ENCODE measurements around the gene DLG2. TPM values are rescaled to one million over a fixed set of nuclear protein-coding genes. Genes with fewer than 3 reads are reported as not detected.

Gene DLG2
- total RNA-seq, 4 donors from 2014 or later: 6.5 to 14.6 (median 7.2) TPM

GRCh38 chr11:84430661-84431060 is 1196.5 kb downstream of the DLG2 start:
- WGBS, 2 donors: 83 to 89% methylated on average over 2 of the region's 2 CpGs
- H3K9me3 ChIP-seq: no peaks in the 10 kb centered on the region
- TF ChIP-seq, protein P1, sequence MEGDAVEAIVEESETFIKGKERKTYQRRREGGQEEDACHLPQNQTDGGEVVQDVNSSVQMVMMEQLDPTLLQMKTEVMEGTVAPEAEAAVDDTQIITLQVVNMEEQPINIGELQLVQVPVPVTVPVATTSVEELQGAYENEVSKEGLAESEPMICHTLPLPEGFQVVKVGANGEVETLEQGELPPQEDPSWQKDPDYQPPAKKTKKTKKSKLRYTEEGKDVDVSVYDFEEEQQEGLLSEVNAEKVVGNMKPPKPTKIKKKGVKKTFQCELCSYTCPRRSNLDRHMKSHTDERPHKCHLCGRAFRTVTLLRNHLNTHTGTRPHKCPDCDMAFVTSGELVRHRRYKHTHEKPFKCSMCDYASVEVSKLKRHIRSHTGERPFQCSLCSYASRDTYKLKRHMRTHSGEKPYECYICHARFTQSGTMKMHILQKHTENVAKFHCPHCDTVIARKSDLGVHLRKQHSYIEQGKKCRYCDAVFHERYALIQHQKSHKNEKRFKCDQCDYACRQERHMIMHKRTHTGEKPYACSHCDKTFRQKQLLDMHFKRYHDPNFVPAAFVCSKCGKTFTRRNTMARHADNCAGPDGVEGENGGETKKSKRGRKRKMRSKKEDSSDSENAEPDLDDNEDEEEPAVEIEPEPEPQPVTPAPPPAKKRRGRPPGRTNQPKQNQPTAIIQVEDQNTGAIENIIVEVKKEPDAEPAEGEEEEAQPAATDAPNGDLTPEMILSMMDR (IDR thresholded peaks at IDR 0.05): no peak
- TF ChIP-seq EP300 (IDR thresholded peaks at IDR 0.05) (no peak), POLR2A (IDR thresholded peaks at IDR 0.05) (no peak)
- H3K27me3 ChIP-seq: no peaks in the 10 kb centered on the region
- no peak overlapping the region for H3K4me3 ChIP-seq
- H3K36me3 ChIP-seq: no peaks in the 10 kb centered on the region
- H3K4me1 ChIP-seq: no peaks in the 10 kb centered on the region
- no peak for DNase-seq (ENCODE audit: low spot score in 2 of 2)
- H3K27ac ChIP-seq: no peak overlapping the region

DNA sequence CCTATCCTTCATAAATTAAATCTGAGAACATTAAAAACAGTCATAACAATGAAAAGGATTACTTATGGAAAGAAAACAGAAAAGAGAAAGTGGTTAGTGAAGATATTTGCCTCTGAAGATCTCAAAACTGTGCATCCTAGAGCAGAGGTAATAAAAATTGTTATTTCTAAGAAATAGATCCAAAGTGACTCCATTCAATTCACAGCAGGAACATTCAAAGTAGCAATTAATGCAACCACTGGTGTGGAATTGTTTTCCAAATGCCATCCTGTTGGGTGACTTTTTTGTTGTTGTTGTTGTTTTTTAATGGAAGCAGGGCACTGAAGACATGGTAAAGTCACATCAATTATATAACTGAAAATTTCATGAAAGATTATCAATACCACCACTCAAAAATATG is 1201.5 kb downstream of the DLG2 start:
- H3K27me3 ChIP-seq: no peaks in the 10 kb centered on the region
- DNase-seq (ENCODE audit: low spot score in 2 of 2): no peak
- no peak overlapping the region for H3K27ac ChIP-seq
- TF ChIP-seq EP300 (IDR thresholded peaks at IDR 0.05): no peak
- TF ChIP-seq POLR2A (IDR thresholded peaks at IDR 0.05): no peak
- TF ChIP-seq, protein P1 (IDR thresholded peaks at IDR 0.05): no peak
- no peaks in the 10 kb centered on the region for H3K9me3 ChIP-seq
- no peaks in the 10 kb centered on the region for H3K36me3 ChIP-seq
- H3K4me1 ChIP-seq: no peaks in the 10 kb centered on the region
- H3K4me3 ChIP-seq: no peak overlapping the region

- no peak for DNase-seq (ENCODE audit: low spot score in 2 of 2)
- Histone ChIP-seq H3K27me3 (no peaks in the 10 kb centered on the region), H3K36me3 (no peaks in the 10 kb centered on the region), H3K4me1 (no peaks in the 10 kb centered on the region), H3K27ac (no peak overlapping the region), H3K4me3 (no peak overlapping the region), H3K9me3 (no peaks in the 10 kb centered on the region)
- 59 to 62% methylated on average over 4 of the region's 4 CpGs for WGBS, 2 donors
- TF ChIP-seq EP300 (IDR thresholded peaks at IDR 0.05) (no peak), POLR2A (IDR thresholded peaks at IDR 0.05) (no peak)
- TF ChIP-seq, protein P1 (IDR thresholded peaks at IDR 0.05): no peak
Measured at GRCh38 chr11:84420271-84420670, 1206.9 kb downstream of the DLG2 start.

GRCh38 chr11:84419616-84420015 is 1207.5 kb downstream of the DLG2 start:
- TF ChIP-seq POLR2A (IDR thresholded peaks at IDR 0.05): no peak
- TF ChIP-seq EP300 (IDR thresholded peaks at IDR 0.05): no peak
- TF ChIP-seq, protein P1 (IDR thresholded peaks at IDR 0.05): no peak
- 45% methylated on average over 3 of the region's 3 CpGs for WGBS, 2 donors

GRCh38 chr11:84414920-84415319 is 1212.2 kb downstream of the DLG2 start:
- no peak overlapping the region for H3K4me3 ChIP-seq
- no peak for DNase-seq (ENCODE audit: low spot score in 2 of 2)
- 41 to 48% methylated on average over 1 of the region's 1 CpG for WGBS, 2 donors
- no peaks in the 10 kb centered on the region for H3K27me3 ChIP-seq
- no peaks in the 10 kb centered on the region for H3K9me3 ChIP-seq
- no peaks in the 10 kb centered on the region for H3K36me3 ChIP-seq
- H3K4me1 ChIP-seq: no peaks in the 10 kb centered on the region
- TF ChIP-seq, protein P1 (IDR thresholded peaks at IDR 0.05): no peak
- no peak for TF ChIP-seq EP300 (IDR thresholded peaks at IDR 0.05)
- no peak for TF ChIP-seq POLR2A (IDR thresholded peaks at IDR 0.05)
- no peak overlapping the region for H3K27ac ChIP-seq

More at GRCh38 chr11:84419616-84420015, 1207.5 kb downstream of the DLG2 start:
- Histone ChIP-seq H3K9me3 (no peaks in the 10 kb centered on the region), H3K27ac (no peak overlapping the region), H3K27me3 (no peaks in the 10 kb centered on the region), H3K4me3 (no peak overlapping the region), H3K36me3 (no peaks in the 10 kb centered on the region), H3K4me1 (no peaks in the 10 kb centered on the region)
- DNase-seq (ENCODE audit: low spot score in 2 of 2): no peak

Measured in tibial nerve (tissue), 4 donors.